Common myeloid progenitor, CD34-positive (primary cell): ENCODE measurements around the gene JAKMIP2.

Experiments used
- CTCF ChIA-PET: fragments of 350-600 bp; sonication (Branson Sonifier 250); formaldehyde crosslinking; loops from one replicate; lab custom pipeline; 2021; ENCODE audit warnings: antibody characterized with exemption; lab: Charles Lee
- POLR2A ChIA-PET: fragments of 350-600 bp; sonication (Branson Sonifier 250); formaldehyde crosslinking; loops from one replicate; lab custom pipeline; 2021; ENCODE audit warnings: antibody characterized with exemption; lab: Charles Lee
- DNase-seq, 3 donors: peaks; one replicate each; pipeline versions ENCODE4 v3.0.0 to v3.0.0-alpha.2; 2013
- H3K27ac ChIP-seq, 2 experiments: 1 replicate in 1 of 2; 2 replicates in 1 of 2; pipeline ENCODE4 v1.7.0; 2013; ENCODE audit warnings: inconsistent platforms in 2 of 2, low read length in 2 of 2, mild to moderate bottlenecking in 2 of 2, low read depth in 1 of 2, moderate library complexity in 1 of 2; ENCODE audit not compliant: severe bottlenecking in 2 of 2, insufficient read depth in 1 of 2, poor library complexity in 1 of 2
- H3K27me3 ChIP-seq, 5 experiments: replicated peaks in 2 of 5; 1 replicate in 3 of 5; 2 replicates in 2 of 5; pipeline versions ENCODE4 v1.6.1 to v1.7.0; 2013; ENCODE audit warnings: low read length in 4 of 5, mild to moderate bottlenecking in 2 of 5, moderate library complexity in 2 of 5, inconsistent platforms in 1 of 5; ENCODE audit not compliant: insufficient read depth in 5 of 5, control insufficient read depth in 4 of 5
- H3K36me3 ChIP-seq, 4 experiments: 1 replicate in 2 of 4; 2 replicates in 2 of 4; pipeline versions ENCODE4 v1.6.1 to v1.7.0; 2013; ENCODE audit warnings: low read length in 3 of 4, control low read depth in 1 of 4, mild to moderate bottlenecking in 1 of 4; ENCODE audit not compliant: control insufficient read depth in 4 of 4, insufficient read depth in 4 of 4
- H3K4me1 ChIP-seq, 4 experiments: 1 replicate in 3 of 4; 2 replicates in 1 of 4; pipeline versions ENCODE4 v1.6.1 to v1.7.1; 2013; ENCODE audit warnings: low read length in 3 of 4, mild to moderate bottlenecking in 3 of 4, control low read depth in 1 of 4, inconsistent platforms in 1 of 4, moderate library complexity in 1 of 4; ENCODE audit not compliant: control insufficient read depth in 4 of 4, insufficient read depth in 4 of 4; ENCODE audit errors: control extremely low read depth in 1 of 4
- H3K4me3 ChIP-seq, 7 experiments: 1 replicate in 4 of 7; 2 replicates in 3 of 7; pipeline versions ENCODE4 v1.5.1 to v1.7.0; 2013; ENCODE audit warnings: mild to moderate bottlenecking in 7 of 7, low read length in 6 of 7, moderate library complexity in 6 of 7, inconsistent platforms in 2 of 7, low read depth in 2 of 7, control low read depth in 1 of 7; ENCODE audit not compliant: insufficient read depth in 4 of 7, control insufficient read depth in 1 of 7; ENCODE audit errors: extremely low read depth in 1 of 7
- H3K9me3 ChIP-seq, 5 experiments: 1 replicate in 4 of 5; 2 replicates in 1 of 5; pipeline versions ENCODE4 v1.6.1 to v1.7.1; 2013; ENCODE audit warnings: low read length in 4 of 5, mild to moderate bottlenecking in 2 of 5, inconsistent platforms in 1 of 5, low read depth in 1 of 5, moderate library complexity in 1 of 5; ENCODE audit not compliant: control insufficient read depth in 4 of 5, insufficient read depth in 2 of 5; ENCODE audit errors: control extremely low read depth in 1 of 5
- WGBS: methylation state at CpG from one replicate; pipeline ENCODE4 v1.1.5; 2013; ENCODE audit not compliant: insufficient coverage; 5-methylcytosine and 5-hydroxymethylcytosine counted together

The JAKMIP2 gene

GRCh38 chr5:147671365-147671764 lies 111.2 kb downstream of the JAKMIP2 start:
- Histone ChIP-seq H3K4me1 (no peaks in the 10 kb centered on the region), H3K36me3 (peaks cover 9 to 29% (median 11%) of the 10 kb centered on the region in 4 experiments), H3K27ac (no peak overlapping the region), H3K4me3 (no peak overlapping the region), H3K27me3 (no peaks in the 10 kb centered on the region), H3K9me3 (no peaks in the 10 kb centered on the region)
- no peak for DNase-seq
- WGBS: 97% methylated on average over 6 of the region's 6 CpGs
- ChIA-PET POLR2A (no interaction called here), CTCF (interaction anchor here (0.9 to 1.2 kb wide), 2 partner anchors 10 to 44 kb away, joined by 3 read pairs; no protein-coding TSS in a partner anchor)

- 89% methylated on average over 1 of the region's 1 CpG for WGBS
- no peak overlapping the region for H3K27ac ChIP-seq
- no peaks in the 10 kb centered on the region for H3K4me1 ChIP-seq
- H3K4me3 ChIP-seq: no peak overlapping the region
- no peaks in the 10 kb centered on the region for H3K9me3 ChIP-seq
- ChIA-PET POLR2A (no interaction called here), CTCF (interaction anchor here (0.9 to 1.2 kb wide), 2 partner anchors 10 to 43 kb away, joined by 3 read pairs; no protein-coding TSS in a partner anchor)
- DNase-seq: no peak
- no peaks in the 10 kb centered on the region for H3K27me3 ChIP-seq
- peaks cover 9 to 29% (median 11%) of the 10 kb centered on the region in 4 experiments for H3K36me3 ChIP-seq
Measured at GRCh38 chr5:147670815-147671214, 111.7 kb downstream of the JAKMIP2 start.

GRCh38 chr5:147669169-147669869 lies 113.2 kb downstream of the JAKMIP2 start:
- H3K27ac ChIP-seq: no peak overlapping the region
- H3K4me3 ChIP-seq: no peak overlapping the region
- ChIA-PET POLR2A (no interaction called here), CTCF (no interaction called here)
- DNase-seq: no peak
- H3K4me1 ChIP-seq: no peaks in the 10 kb centered on the region
- H3K36me3 ChIP-seq: peaks cover 9 to 29% (median 11%) of the 10 kb centered on the region in 4 experiments
- 95% methylated on average over 8 of the region's 9 CpGs for WGBS
- H3K9me3 ChIP-seq: peaks cover 0 to 2% (median 0%) of the 10 kb centered on the region in 5 experiments
- no peaks in the 10 kb centered on the region for H3K27me3 ChIP-seq

GRCh38 chr5:147668385-147668784 lies 114.1 kb downstream of the JAKMIP2 start:
- Histone ChIP-seq H3K4me3 (no peak overlapping the region), H3K4me1 (no peaks in the 10 kb centered on the region), H3K9me3 (peaks cover 0 to 6% (median 0%) of the 10 kb centered on the region in 5 experiments), H3K27me3 (no peaks in the 10 kb centered on the region), H3K27ac (no peak overlapping the region), H3K36me3 (peaks cover 9 to 32% (median 12%) of the 10 kb centered on the region in 4 experiments)
- CTCF ChIA-PET: no interaction called here
- DNase-seq: no peak
- POLR2A ChIA-PET: no interaction called here
- WGBS: no CpG with 5 or more reads among the region's 2 CpGs

GRCh38 chr5:147667363-147667762 lies 115.2 kb downstream of the JAKMIP2 start:
- Histone ChIP-seq H3K27ac (no peak overlapping the region), H3K4me1 (no peaks in the 10 kb centered on the region), H3K27me3 (no peaks in the 10 kb centered on the region), H3K36me3 (peaks cover 9 to 32% (median 12%) of the 10 kb centered on the region in 4 experiments), H3K4me3 (no peak overlapping the region), H3K9me3 (peaks cover 0 to 6% (median 0%) of the 10 kb centered on the region in 5 experiments)
- ChIA-PET POLR2A (no interaction called here), CTCF (no interaction called here)
- no peak for DNase-seq
- WGBS: no CpG with 5 or more reads among the region's 1 CpG

GRCh38 chr5:147666419-147666818 lies 116.1 kb downstream of the JAKMIP2 start:
- no peak overlapping the region for H3K4me3 ChIP-seq
- H3K27me3 ChIP-seq: no peaks in the 10 kb centered on the region
- CTCF ChIA-PET: interaction anchor here (0.7 to 0.8 kb wide), 2 partner anchors 14 to 26 kb away, joined by 3 read pairs; no protein-coding TSS in a partner anchor
- peaks cover 5 to 27% (median 12%) of the 10 kb centered on the region in 4 experiments for H3K36me3 ChIP-seq
- no peak for DNase-seq
- POLR2A ChIA-PET: no interaction called here
- H3K27ac ChIP-seq: no peak overlapping the region
- WGBS: no CpG with 5 or more reads among the region's 6 CpGs
- peaks cover 0 to 6% (median 0%) of the 10 kb centered on the region in 5 experiments for H3K9me3 ChIP-seq
- no peaks in the 10 kb centered on the region for H3K4me1 ChIP-seq

- Histone ChIP-seq H3K36me3 (peaks cover 0 to 28% (median 4%) of the 10 kb centered on the region in 4 experiments), H3K27me3 (no peaks in the 10 kb centered on the region), H3K9me3 (peaks cover 0 to 6% (median 0%) of the 10 kb centered on the region in 5 experiments), H3K4me1 (peaks cover 0 to 12% (median 10%) of the 10 kb centered on the region in 4 experiments), H3K27ac (no peak overlapping the region), H3K4me3 (no peak overlapping the region)
- ChIA-PET POLR2A (no interaction called here), CTCF (interaction anchor here (0.7 to 1.4 kb wide), 2 partner anchors 10 to 29 kb away, joined by 3 read pairs; no protein-coding TSS in a partner anchor)
- WGBS: 98% methylated on average over 3 of the region's 5 CpGs
- no peak for DNase-seq
Measured at GRCh38 chr5:147661541-147661940, 121.0 kb downstream of the JAKMIP2 start.
